GM12801 (cell line): ENCODE results near the gene TATDN2.

Experiments used
- TF ChIP-seq, protein P1 (sequence below): IDR thresholded peaks from one replicate; pipeline ENCODE4 v1.5.1; 2011; ENCODE audit warnings: control low read depth; ENCODE audit not compliant: insufficient read length; ENCODE audit errors: extremely low read depth

TATDN2 gene

DNA sequence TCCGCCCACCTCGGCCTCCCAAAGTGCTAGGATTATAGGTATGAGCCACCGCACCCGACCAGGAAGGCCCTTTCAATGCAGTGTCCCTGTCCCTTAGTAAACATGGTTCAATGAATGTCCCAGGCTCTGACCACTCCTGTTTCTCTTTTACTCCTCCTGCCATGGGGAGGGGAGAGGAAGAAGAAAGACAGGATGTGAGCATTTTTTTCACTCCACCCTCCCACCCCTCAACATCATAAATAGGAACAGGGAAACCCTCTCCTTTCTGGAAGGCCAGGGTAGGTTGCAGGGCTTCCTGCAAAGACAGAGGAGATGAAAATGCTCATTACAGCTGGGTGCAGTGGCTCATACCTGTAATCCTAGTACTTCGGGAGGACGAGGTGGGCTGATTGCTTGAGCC, 7.5 kb upstream of the TATDN2 start:
- TF ChIP-seq, protein P1, sequence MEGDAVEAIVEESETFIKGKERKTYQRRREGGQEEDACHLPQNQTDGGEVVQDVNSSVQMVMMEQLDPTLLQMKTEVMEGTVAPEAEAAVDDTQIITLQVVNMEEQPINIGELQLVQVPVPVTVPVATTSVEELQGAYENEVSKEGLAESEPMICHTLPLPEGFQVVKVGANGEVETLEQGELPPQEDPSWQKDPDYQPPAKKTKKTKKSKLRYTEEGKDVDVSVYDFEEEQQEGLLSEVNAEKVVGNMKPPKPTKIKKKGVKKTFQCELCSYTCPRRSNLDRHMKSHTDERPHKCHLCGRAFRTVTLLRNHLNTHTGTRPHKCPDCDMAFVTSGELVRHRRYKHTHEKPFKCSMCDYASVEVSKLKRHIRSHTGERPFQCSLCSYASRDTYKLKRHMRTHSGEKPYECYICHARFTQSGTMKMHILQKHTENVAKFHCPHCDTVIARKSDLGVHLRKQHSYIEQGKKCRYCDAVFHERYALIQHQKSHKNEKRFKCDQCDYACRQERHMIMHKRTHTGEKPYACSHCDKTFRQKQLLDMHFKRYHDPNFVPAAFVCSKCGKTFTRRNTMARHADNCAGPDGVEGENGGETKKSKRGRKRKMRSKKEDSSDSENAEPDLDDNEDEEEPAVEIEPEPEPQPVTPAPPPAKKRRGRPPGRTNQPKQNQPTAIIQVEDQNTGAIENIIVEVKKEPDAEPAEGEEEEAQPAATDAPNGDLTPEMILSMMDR = no peak

DNA sequence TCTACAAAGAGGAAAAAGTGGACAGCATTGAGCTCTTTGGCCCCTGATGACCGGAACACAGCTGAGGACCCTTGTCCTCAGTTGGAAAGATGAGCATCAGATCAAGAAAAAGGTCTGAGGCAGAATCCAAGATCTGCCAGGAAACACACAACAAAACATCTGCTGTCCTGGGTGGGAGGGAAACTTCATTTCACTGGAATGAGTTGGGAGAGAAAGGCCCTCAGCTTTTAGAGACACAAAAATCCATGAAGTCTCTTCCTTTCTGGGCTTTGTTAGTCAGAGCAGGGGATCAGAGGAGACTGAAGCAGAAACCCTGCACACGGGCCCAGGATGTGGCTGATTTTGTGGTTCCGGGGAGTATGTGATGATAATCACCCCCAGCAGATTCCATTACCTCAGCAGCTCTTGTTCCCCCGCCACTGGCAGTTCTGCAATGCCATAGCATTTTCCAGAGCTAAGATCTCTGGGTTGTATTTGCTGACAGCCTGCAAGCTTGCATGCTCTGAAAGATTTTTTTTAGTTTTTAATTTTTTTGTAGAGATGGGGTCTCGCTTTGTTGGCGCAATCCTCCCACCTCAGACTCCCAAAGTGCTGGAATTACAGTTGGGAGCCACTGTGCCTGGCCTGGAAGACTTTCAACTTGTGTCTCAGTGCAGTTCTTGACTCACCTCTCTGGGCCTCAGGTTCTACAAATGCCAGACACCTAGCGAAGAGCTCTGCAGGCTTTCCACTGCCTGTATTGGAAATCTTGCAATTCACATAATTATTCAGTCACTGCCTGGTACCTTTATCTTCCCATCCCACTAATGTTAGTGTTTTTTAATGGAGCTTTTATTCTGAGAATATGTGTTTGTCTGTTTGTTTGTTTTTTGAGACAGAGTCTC, 5.8 kb upstream of the TATDN2 start:
- TF ChIP-seq, protein P1 = no peak

DNA sequence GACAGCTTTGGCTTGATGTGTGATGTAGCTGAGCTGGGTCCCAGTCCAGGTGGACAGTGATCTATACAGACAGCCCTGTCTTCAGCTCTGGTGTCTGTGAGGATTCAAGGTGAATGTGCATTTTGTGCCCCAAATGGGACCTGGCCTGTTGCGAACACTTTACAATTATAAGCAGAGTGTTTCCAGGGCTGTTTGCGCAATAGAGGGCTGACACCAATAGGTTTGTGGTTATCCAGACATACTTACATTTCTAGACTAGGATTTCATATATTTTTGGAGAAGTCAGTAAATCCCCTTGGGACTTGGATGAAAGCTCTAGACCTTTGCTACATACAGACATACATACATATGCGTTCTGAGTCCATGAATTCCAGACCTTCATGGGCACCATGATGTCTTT, 4.2 kb upstream of the TATDN2 start:
- TF ChIP-seq, protein P1 = no peak

DNA sequence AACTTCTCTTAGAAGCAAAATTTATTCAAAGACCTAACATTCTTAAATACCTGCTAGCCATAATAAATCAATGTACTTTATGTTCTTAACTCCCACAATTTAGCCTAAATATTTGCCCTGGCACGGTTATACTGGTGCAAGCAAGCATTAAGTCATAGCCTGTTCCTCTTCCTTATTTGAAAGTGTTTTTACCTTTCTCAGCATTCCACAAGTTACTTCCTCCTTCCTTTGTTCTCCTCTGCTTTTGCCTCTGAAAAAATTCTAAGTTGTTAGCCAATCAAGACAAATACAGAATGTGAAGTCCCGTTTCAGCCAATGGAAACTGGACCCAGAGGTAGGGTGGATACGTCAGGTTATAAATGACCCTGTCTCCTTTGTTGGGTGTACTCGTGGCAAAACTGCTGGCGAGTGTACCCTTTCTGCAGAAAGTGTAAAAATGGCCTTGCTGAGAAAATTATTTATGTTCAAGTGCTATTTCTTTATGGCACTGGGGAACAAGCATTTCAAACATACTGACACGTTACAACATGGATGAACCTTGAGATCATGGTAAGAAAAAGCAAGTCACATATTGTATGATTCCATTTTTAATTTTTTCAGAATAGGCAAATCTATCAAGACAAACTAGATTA, 3.1 kb upstream of the TATDN2 start:
- TF ChIP-seq, protein P1 = no peak

DNA sequence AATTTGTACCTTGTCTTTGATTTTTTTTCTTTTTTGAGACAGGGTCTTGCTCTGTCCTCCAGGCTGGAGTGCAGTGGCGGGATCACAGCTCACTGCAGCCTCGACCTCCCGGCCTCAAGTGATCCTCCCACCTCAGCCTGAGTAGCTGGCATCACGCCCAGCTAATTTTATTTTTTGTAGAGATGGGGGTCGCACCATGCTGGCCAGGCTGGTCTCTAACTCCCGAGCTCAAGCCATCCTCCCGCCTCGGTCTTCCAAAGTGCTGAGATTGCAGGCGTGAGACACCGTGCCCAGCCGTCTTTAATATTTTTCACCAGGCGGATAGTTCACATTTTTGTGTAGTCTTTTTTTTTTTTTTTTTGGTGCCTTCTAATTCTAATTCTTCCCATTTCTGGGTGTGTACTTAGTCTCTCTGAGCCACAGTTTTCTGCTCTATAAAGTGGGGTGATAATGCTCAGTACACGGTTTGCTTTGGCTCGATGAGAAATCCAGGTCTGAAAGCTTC, 528 bp upstream of the TATDN2 start:
- TF ChIP-seq, protein P1 = no peak

DNA sequence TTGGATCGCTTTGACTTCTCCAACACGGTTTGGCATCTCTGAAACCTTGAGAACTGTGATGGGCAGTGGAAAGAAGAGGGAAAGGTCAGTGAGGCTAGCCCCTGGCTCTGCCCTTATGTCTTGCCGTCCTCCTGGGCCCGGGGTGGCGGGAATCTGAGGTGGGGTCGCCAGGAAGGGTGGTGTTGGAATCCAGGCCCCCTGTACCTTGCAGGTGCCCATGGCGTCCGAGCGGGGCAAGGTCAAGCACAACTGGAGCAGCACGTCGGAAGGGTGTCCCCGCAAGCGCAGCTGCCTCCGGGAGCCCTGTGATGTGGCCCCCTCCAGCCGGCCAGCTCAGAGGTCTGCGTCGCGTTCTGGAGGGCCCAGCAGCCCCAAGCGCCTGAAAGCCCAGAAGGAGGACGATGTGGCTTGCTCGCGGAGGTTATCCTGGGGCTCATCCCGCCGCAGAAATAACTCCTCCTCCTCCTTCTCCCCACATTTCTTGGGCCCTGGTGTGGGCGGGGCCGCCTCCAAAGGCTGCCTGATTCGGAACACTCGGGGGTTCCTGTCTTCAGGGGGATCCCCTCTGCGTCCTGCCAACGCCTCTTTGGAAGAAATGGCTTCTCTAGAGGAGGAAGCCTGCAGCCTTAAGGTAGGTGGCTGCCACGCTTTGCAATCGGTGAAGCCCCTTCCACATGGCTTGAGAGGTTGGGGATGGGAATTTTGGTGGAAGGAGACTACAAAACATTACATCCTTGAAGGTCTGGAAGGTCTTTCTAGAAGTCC, 907 bp downstream of the TATDN2 start:
- TF ChIP-seq, protein P1 = no peak

DNA sequence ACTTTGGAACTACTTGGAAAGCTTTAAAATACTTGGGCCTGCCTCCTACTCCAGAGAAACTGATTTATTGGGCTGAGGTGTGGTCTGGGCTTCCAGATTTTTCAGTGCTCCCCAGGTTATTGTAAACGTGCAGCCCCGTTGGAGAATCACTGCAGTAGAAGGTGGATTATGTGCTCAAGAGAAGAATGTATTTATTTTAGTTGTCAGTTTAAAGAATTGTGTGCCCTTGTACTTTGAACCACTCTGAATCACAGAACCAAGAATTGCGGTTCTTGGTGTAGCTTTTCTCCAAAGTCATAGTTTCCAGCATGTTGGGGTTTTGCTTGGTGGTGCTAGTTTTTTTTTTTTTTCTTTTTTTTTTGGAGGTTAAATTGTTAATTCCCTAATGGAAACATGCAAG, 1.6 kb downstream of the TATDN2 start:
- TF ChIP-seq, protein P1 = no peak
